HepG2 (cell line): ENCODE measurements around the gene CLDN24. TPM values are rescaled to one million over a fixed set of nuclear protein-coding genes. Genes with fewer than 3 reads are reported as not detected.

Experiments used
- ATAC-seq: fragments of 200-7000 bp; cut with Tn5 transposase; 3 replicates; pipeline ENCODE4 v1.9.1; 2020; ENCODE audit warnings: mild to moderate bottlenecking, moderate library complexity
- BruUV-seq: library from RNA; stranded (reverse); fragments of 400-500 nt; replicated peaks from 2 replicates; lab custom pipeline; 2021; lab: Mats Ljungman, UMichigan
- CTCF ChIA-PET: fragments of 300-600 bp; formaldehyde crosslinking; extraction: SDS; loops from one replicate; lab custom pipeline; 2021; ENCODE audit warnings: low total read pairs, inconsistent platforms, low intra/inter-chr PET ratio; lab: Yijun Ruan, JAX
- POLR2A ChIA-PET: fragments of 350-600 bp; sonication (Branson Sonifier 250); formaldehyde crosslinking; loops from one replicate; lab custom pipeline; 2020; ENCODE audit warnings: antibody characterized with exemption, inconsistent platforms; lab: Yijun Ruan, JAX
- DNase-seq: peaks from one replicate; pipeline ENCODE4 v3.0.0-alpha.2; 2015; ENCODE audit warnings: low spot score
- FAIRE-seq: peaks from 3 replicates; lab custom pipeline; 2011; peaks lifted over from hg19 to GRCh38; lab: Jason Lieb, UNC
- H2AFZ ChIP-seq: one replicate; pipeline ENCODE4 v1.6.1; 2011; ENCODE audit warnings: low read length, inconsistent platforms
- H3K27ac ChIP-seq: fragments of 300-600 bp; 3 replicates; pipeline ENCODE4 v1.8.0; 2011; ENCODE audit warnings: mixed run types, mild to moderate bottlenecking, mixed read lengths, low read length, inconsistent platforms; ENCODE audit not compliant: insufficient read depth; ENCODE audit errors: extremely low read length
- H3K27me3 ChIP-seq, 2 experiments: fragments of 200-600 bp in 1 of 2; 2 replicates in 1 of 2; 3 replicates in 1 of 2; pipeline versions ENCODE4 v1.6.0 to v1.8.0; 2011; ENCODE audit warnings: low read length in 2 of 2, mild to moderate bottlenecking in 2 of 2, moderate library complexity in 2 of 2, inconsistent platforms in 1 of 2; ENCODE audit not compliant: insufficient read depth in 2 of 2, control insufficient read depth in 1 of 2
- H3K36me3 ChIP-seq, 2 experiments: fragments of 200-600 bp in 1 of 2; replicated peaks in 1 of 2; 2 replicates in 1 of 2; 3 replicates in 1 of 2; pipeline versions ENCODE4 v1.5.1 to v1.8.0; 2011; ENCODE audit warnings: low read length in 2 of 2, inconsistent platforms in 1 of 2; ENCODE audit not compliant: insufficient read depth in 2 of 2, control insufficient read depth in 1 of 2
- H3K4me1 ChIP-seq: 2 replicates; pipeline ENCODE4 v1.5.1; 2012; ENCODE audit warnings: low read length, inconsistent platforms; ENCODE audit not compliant: insufficient read depth
- H3K4me2 ChIP-seq: 2 replicates; pipeline ENCODE4 v1.6.0; 2011; ENCODE audit warnings: low read depth, low read length, inconsistent platforms
- H3K4me3 ChIP-seq, 3 experiments: fragments of 200-600 bp in 1 of 3; sonication (generic), shearing (Covaris generic) in 1 of 3; replicated peaks in 1 of 3; 2 replicates each; pipeline ENCODE4 v1.5.1; 2011 to 2016; ENCODE audit warnings: low read length in 3 of 3, inconsistent platforms in 2 of 3, low read depth in 2 of 3, mild to moderate bottlenecking in 2 of 3, control low read depth in 1 of 3, mixed read lengths in 1 of 3; ENCODE audit not compliant: insufficient read depth in 1 of 3
- H3K79me2 ChIP-seq: one replicate; pipeline ENCODE4 v1.6.1; 2011; ENCODE audit warnings: low read length, inconsistent platforms; ENCODE audit not compliant: insufficient read depth
- H3K9ac ChIP-seq: 2 replicates; pipeline ENCODE4 v1.6.0; 2011; ENCODE audit warnings: mild to moderate bottlenecking, low read depth, low read length, inconsistent platforms; ENCODE audit not compliant: insufficient read depth
- H3K9me3 ChIP-seq: 2 replicates; pipeline ENCODE4 v1.5.1; 2012; ENCODE audit warnings: mild to moderate bottlenecking, low read length
- H4K20me1 ChIP-seq: 2 replicates; pipeline ENCODE4 v1.6.0; 2011; ENCODE audit warnings: inconsistent platforms, mild to moderate bottlenecking, low read length, moderate library complexity; ENCODE audit not compliant: insufficient read depth
- BCL3 ChIP-seq: sonication (generic); formaldehyde crosslinking; IDR thresholded peaks from 2 replicates; pipeline ENCODE4 v1.5.1; 2020; ENCODE audit warnings: mild to moderate bottlenecking, missing genetic modification reagents, moderate library complexity
- KAT2B ChIP-seq: fragments of 150-350 bp; IDR thresholded peaks from 2 replicates; pipeline ENCODE4 v1.6.1; 2014; ENCODE audit warnings: low read depth, low read length, borderline replicate concordance
- KDM1A ChIP-seq: IDR thresholded peaks from 2 replicates; pipeline ENCODE4 v1.6.1; 2016; ENCODE audit warnings: missing compliant biosample characterization
- NCOA2 ChIP-seq: sonication (generic); formaldehyde crosslinking; IDR thresholded peaks from 2 replicates; pipeline ENCODE4 v1.8.0; 2022; ENCODE audit warnings: inconsistent platforms
- SOX5 ChIP-seq: IDR thresholded peaks from 2 replicates; pipeline ENCODE4 v1.6.1; 2016; ENCODE audit warnings: borderline replicate concordance
- SRSF1 ChIP-seq: fragments of 200-400 bp; formaldehyde crosslinking; optimal IDR thresholded peaks from 2 replicates; pipeline ENCODE3; 2017; ENCODE audit warnings: mild to moderate bottlenecking, low read depth, low read length, moderate library complexity
- THAP7 ChIP-seq: sonication (generic); formaldehyde crosslinking; IDR thresholded peaks from 2 replicates; pipeline ENCODE4 v1.8.1; 2023; ENCODE audit warnings: mild to moderate bottlenecking, missing genetic modification reagents
- ZBTB38 ChIP-seq: sonication (generic); formaldehyde crosslinking; IDR thresholded peaks from 2 replicates; pipeline ENCODE4 v1.5.1; 2020; ENCODE audit warnings: mild to moderate bottlenecking, missing genetic modification reagents
- ZBTB42 ChIP-seq: sonication (generic); formaldehyde crosslinking; IDR thresholded peaks from 2 replicates; pipeline ENCODE4 v1.5.0; 2020; ENCODE audit warnings: mild to moderate bottlenecking, missing genetic modification reagents
- ZFAT ChIP-seq: sonication (generic); formaldehyde crosslinking; conservative IDR thresholded peaks from 2 replicates; pipeline ENCODE4 v1.8.1; 2023; ENCODE audit warnings: missing genetic modification reagents, inconsistent platforms
- ZFP36L1 ChIP-seq: sonication (generic); formaldehyde crosslinking; IDR thresholded peaks from 2 replicates; pipeline ENCODE4 v1.8.0; 2022; ENCODE audit warnings: mild to moderate bottlenecking, missing genetic modification reagents, moderate library complexity
- ZNF343 ChIP-seq: sonication (generic); formaldehyde crosslinking; IDR thresholded peaks from 2 replicates; pipeline ENCODE4 v1.4.0; 2020; ENCODE audit warnings: mild to moderate bottlenecking, missing genetic modification reagents
- ZNF432 ChIP-seq: sonication (generic); formaldehyde crosslinking; IDR thresholded peaks from 2 replicates; pipeline ENCODE4 v1.5.0; 2020; ENCODE audit warnings: missing genetic modification reagents, mild to moderate bottlenecking, borderline replicate concordance
- ZNF598 ChIP-seq: sonication (generic); formaldehyde crosslinking; IDR thresholded peaks from 2 replicates; pipeline ENCODE4 v1.5.1; 2020; ENCODE audit warnings: mild to moderate bottlenecking, missing genetic modification reagents, borderline replicate concordance
- ZSCAN20 ChIP-seq: sonication (generic); formaldehyde crosslinking; IDR thresholded peaks from 2 replicates; pipeline ENCODE4 v1.4.0; 2020; ENCODE audit warnings: missing genetic modification reagents, mild to moderate bottlenecking, borderline replicate concordance
- WGBS: methylation state at CpG from one replicate; pipeline ENCODE4 v1.1.6; 2017; ENCODE audit warnings: low lambda C conversion rate; 5-methylcytosine and 5-hydroxymethylcytosine counted together
- in situ Hi-C: cut with HindIII; loops from 2 replicates; pipeline ENCODE4 v1.10.0; 2017; ENCODE audit warnings: low pct_unique_long_range_greater_than_20kb; ENCODE audit not compliant: extremely low pct_ligation_motif_present
- intact Hi-C: fragments of 100-400 bp; cut with micrococcal nuclease; formaldehyde crosslinking; loops from one replicate; pipeline ENCODE4 v1.10.0; 2022; ENCODE audit not compliant: unreplicated experiment
- polyA plus RNA-seq, 8 experiments: library from polyadenylated mRNA; depleted of rRNA in 3 of 8; stranded (reverse) in 7 of 8; unstranded in 1 of 8; fragments of >200 nt; fragmentation: Illumina TruSeq in 4 of 8; extraction: Trizol in 4 of 8; gene quantifications; 2 replicates each; pipeline versions ENCODE4 v1.2.1 to v1.2.3, GENCODE V29; 2011 to 2016; ENCODE audit warnings: low read depth in 4 of 8, missing spikeins in 1 of 8, mixed read lengths in 1 of 8; ENCODE audit not compliant: insufficient read depth in 1 of 8
- total RNA-seq, 5 experiments: library from RNA; depleted of rRNA; stranded (reverse); fragments of >200 nt; fragmentation: Illumina TruSeq; extraction: Trizol; gene quantifications; 2 replicates each; pipeline ENCODE4 v1.2.3, GENCODE V29; 2016; ENCODE audit warnings: low read depth in 1 of 5
- TF ChIP-seq, protein P1 (sequence below): sonication (generic); formaldehyde crosslinking; IDR thresholded peaks from 2 replicates; pipeline ENCODE4 v1.4.0; 2020; ENCODE audit warnings: mild to moderate bottlenecking, low read depth, missing genetic modification reagents
- TF ChIP-seq, protein P2 (sequence below): sonication (generic); formaldehyde crosslinking; IDR thresholded peaks from 2 replicates; pipeline ENCODE4 v1.9.0; 2021; ENCODE audit warnings: missing genetic modification reagents, borderline replicate concordance
- TF ChIP-seq, protein P3 (sequence below): sonication (generic); formaldehyde crosslinking; IDR thresholded peaks from 2 replicates; pipeline ENCODE4 v1.8.1; 2023; ENCODE audit warnings: mild to moderate bottlenecking, inconsistent platforms, moderate library complexity, missing genetic modification reagents, borderline replicate concordance

The CLDN24 gene
- total and polyA plus RNA-seq, 2 of the 13 experiments (the other 11 are each of a cell fraction or from before 2014, with no cell fraction given) = not detected

DNA sequence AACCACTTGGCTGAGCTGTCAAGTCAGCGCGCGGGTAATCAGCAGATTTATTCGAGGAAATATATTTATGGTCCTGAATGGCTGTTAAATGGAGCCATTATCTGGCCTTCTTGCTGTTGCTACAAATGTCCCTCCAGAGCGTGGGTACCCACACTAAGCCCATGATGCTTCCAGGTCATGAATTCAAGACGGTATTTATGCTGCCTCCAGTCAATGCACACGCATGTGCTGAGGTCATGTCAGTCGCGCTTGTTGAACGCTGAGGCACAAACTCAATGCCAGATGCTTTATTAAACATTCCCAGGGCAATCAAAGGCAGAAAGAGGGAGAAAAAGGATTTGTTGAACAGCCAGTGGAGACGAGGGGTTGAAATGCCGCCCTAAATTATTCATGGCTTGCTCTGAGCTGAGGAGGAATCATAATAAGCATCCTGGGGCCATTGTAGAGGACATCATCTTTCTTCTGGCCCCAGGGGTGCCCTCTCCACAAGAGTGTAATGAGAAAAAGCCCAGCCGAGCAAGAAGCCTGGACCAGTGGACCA, 36.1 kb upstream of the CLDN24 start:
- POLR2A ChIA-PET = no interaction called here
- Histone ChIP-seq H3K27me3 (no peaks in the 10 kb centered on the region), H3K36me3 (no peaks in the 10 kb centered on the region), H3K79me2 (no peaks in the 10 kb centered on the region), H2AFZ (no peak overlapping the region), H3K4me2 (no peak overlapping the region), H3K4me1 (peaks cover 14% of the 10 kb centered on the region), H3K27ac (no peak overlapping the region), H3K9ac (no peak overlapping the region), H4K20me1 (no peaks in the 10 kb centered on the region), H3K4me3 (no peak overlapping the region), H3K9me3 (no peaks in the 10 kb centered on the region)
- intact Hi-C loops = no loop called here
- no peak for DNase-seq
- WGBS = 65% methylated on average over 11 of the region's 13 CpGs
- no peak for FAIRE-seq
- CTCF ChIA-PET = no interaction called here
- in situ Hi-C loops = no loop called here
- BruUV-seq = no TSS peak
- no peak for ATAC-seq
- no peak for TF ChIP-seq BCL3 (CRISPR knock-in tag)
- TF ChIP-seq, protein P1, sequence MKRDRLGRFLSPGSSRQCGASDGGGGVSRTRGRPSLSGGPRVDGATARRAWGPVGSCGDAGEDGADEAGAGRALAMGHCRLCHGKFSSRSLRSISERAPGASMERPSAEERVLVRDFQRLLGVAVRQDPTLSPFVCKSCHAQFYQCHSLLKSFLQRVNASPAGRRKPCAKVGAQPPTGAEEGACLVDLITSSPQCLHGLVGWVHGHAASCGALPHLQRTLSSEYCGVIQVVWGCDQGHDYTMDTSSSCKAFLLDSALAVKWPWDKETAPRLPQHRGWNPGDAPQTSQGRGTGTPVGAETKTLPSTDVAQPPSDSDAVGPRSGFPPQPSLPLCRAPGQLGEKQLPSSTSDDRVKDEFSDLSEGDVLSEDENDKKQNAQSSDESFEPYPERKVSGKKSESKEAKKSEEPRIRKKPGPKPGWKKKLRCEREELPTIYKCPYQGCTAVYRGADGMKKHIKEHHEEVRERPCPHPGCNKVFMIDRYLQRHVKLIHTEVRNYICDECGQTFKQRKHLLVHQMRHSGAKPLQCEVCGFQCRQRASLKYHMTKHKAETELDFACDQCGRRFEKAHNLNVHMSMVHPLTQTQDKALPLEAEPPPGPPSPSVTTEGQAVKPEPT (CRISPR knock-in tag) = no peak
- TF ChIP-seq, protein P2, sequence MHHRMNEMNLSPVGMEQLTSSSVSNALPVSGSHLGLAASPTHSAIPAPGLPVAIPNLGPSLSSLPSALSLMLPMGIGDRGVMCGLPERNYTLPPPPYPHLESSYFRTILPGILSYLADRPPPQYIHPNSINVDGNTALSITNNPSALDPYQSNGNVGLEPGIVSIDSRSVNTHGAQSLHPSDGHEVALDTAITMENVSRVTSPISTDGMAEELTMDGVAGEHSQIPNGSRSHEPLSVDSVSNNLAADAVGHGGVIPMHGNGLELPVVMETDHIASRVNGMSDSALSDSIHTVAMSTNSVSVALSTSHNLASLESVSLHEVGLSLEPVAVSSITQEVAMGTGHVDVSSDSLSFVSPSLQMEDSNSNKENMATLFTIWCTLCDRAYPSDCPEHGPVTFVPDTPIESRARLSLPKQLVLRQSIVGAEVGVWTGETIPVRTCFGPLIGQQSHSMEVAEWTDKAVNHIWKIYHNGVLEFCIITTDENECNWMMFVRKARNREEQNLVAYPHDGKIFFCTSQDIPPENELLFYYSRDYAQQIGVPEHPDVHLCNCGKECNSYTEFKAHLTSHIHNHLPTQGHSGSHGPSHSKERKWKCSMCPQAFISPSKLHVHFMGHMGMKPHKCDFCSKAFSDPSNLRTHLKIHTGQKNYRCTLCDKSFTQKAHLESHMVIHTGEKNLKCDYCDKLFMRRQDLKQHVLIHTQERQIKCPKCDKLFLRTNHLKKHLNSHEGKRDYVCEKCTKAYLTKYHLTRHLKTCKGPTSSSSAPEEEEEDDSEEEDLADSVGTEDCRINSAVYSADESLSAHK (CRISPR knock-in tag) = no peak
- TF ChIP-seq KDM1A = no peak
- TF ChIP-seq ZNF343 = no peak
- no peak for TF ChIP-seq ZBTB38 (CRISPR knock-in tag)
- TF ChIP-seq ZSCAN20 = no peak
- TF ChIP-seq ZNF598 (CRISPR knock-in tag) = no peak
- no peak for TF ChIP-seq ZNF432 (CRISPR knock-in tag)
- TF ChIP-seq NCOA2 (CRISPR knock-in tag) = no peak
- TF ChIP-seq ZFP36L1 (CRISPR knock-in tag) = no peak
- no peak for TF ChIP-seq SOX5
- TF ChIP-seq THAP7 (CRISPR knock-in tag) = no peak
- TF ChIP-seq SRSF1 = no peak
- no peak for TF ChIP-seq KAT2B
- TF ChIP-seq ZFAT (CRISPR knock-in tag) = no peak
- TF ChIP-seq, protein P3, sequence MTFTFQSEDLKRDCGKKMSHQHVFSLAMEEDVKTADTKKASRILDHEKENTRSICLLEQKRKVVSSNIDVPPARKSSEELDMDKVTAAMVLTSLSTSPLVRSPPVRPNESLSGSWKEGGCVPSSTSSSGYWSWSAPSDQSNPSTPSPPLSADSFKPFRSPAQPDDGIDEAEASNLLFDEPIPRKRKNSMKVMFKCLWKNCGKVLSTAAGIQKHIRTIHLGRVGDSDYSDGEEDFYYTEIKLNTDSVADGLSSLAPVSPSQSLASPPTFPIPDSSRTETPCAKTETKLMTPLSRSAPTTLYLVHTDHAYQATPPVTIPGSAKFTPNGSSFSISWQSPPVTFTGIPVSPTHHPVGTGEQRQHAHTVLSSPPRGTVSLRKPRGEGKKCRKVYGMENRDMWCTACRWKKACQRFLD (CRISPR knock-in tag) = no peak
- no peak for TF ChIP-seq ZBTB42 (CRISPR knock-in tag)
